ENCODE results near the gene NBDY.
"Not testable (repeated sequence)": the region's sequence is repeated elsewhere in the genome, so short reads cannot be mapped to it uniquely, and the experiment has no call there.

Gene NBDY

DNA sequence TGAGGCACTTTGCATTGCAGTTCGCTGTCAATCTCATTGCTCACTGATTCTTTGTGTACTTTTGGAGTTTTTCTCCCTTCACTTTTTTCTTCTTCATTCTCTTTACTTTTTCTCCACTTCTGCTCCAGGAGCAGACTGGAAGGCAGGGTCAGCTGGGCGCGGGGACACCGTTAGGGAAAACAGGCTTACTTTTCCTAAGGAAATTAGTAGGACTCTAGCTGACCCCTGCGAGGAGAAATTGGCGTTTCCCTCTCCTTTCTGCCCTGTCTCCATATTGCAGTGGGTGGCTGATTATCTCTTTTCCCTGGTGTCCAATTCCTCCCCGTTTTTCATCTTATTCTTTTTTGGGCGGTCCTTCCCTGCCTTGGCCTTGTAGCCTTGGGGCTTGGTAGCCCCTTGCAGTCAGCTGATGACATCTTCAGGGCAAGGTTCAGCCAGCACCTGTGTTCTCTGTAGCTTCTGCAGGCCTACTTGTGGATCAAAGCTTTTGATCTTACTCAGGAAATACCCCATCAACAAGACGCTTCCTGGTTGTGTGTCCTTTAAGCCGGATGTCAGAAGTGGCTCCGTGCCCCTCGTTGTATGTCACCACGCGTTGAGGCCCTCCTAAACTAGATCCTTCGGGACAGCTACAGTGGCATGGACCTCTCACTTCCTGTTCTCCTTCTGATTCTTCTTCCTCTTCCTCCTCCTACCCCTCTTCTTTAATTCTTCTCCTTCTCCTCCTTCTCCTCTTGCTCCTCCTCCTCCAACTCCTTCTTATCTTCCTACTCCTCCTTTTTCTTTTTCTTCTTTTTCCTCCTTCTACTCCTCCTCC lies 36.1 kb downstream of the NBDY start:
- DNase-seq, result no peak

DNA sequence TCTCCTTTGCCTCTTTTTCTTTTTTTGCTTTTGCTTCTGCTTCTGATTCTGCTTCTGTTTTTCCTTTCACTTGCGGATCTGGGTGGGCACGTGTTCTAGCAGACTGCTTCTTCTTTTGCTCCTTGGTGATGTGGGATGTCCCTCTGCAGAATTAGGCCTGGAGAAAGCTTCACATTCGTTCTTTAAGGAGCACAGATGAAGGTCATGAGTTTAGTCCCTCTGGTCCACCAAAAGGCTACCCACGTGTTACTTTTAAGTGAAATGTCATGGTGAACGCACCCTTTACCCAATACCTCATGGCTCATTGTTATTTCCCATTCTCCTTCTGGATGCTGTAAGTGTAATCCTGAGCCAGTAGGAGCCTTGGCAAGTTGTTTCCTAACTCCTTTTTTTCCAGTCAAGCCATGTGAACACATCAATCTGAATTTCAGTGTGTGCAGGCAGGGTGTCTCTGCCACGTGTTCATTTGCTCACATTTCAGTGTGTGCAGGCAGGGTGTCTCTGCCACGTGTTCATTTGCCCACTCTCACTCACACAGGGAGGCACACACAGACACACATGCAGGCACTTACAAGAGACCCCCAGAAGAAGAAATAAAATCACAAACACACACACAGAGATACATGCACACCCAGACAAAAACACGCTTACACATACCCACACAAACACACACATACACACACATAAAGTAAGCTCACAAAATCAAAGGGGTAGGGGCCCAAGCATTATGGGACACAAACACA lies 36.9 kb downstream of the NBDY start:
- no peak for DNase-seq

DNA sequence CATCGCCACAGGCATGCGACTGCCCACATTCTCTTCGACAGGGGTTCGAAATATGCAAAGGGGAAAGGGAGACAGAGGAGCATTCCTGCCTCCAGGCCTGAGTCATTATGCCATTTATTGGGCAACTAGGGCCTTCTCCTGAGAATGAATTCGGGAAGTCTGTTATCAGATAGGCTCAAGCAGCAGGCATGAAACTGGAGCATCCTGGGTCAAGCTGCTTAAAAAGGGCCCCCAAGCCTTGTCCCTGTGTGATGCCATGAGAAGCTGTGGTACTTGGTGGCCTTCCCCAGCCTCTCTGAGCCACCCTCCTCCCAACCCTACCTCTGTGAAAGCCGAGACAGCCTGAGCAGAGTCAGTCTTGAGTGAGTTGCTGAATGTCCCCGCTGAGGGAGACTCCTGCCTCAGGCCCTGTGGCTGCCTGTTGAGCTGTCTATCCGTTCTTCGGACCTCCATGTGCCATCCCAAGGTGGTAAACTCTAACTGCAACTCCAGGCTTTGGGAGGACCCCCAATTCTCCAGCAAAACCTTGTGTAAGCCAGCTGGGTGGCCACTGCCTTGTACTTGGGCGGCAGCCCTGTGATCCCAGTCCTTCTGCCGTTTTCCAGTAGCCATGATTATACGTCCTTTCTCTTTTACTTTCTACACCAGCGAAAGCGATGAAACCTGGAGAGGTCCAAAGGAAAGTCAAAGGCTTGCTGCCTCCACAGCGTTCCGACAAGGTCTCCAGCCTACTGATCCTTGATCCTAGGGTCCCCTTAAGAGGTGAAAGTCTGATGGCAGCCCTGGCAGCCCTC lies 37.7 kb downstream of the NBDY start:
- no peak for DNase-seq

DNA sequence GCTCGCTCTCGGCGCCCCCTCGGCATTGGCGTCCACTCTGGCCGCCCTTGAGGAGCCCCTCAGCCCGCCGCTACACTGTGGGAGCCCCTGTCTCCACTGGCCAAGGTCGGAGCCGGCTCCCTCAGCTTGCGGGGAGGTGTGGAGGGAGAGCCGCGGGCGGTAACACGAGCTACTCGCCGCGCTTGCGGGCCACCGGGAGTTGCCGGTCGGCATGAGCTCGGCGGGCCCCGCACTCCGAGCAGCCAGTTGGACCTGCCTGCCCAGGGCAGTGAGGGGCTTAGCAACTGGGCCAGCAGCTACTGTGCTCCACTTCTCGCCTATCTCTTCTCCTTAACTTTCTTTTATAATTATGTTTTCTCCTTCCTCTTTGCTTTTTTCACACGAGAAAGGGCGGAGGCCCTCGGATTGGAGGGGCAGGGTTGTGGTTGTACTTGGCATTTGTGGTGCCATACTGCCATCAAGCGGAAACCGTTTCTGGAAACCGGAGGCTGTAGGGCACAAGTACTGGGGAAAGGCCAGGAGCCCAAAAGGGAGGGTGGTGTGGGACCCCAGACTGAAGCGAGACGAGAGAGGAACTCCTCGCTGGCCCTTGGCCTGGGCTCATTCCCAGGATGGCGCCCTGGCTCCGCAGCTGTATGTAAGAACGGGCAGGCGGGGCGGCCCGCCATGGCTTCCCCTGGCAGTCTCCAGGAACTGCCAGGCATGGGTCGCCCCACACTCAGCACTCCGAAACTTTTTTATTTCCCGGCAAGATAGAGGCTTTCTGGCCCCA lies 38.5 kb downstream of the NBDY start:
- DNase-seq, result not testable (repeated sequence)

DNA sequence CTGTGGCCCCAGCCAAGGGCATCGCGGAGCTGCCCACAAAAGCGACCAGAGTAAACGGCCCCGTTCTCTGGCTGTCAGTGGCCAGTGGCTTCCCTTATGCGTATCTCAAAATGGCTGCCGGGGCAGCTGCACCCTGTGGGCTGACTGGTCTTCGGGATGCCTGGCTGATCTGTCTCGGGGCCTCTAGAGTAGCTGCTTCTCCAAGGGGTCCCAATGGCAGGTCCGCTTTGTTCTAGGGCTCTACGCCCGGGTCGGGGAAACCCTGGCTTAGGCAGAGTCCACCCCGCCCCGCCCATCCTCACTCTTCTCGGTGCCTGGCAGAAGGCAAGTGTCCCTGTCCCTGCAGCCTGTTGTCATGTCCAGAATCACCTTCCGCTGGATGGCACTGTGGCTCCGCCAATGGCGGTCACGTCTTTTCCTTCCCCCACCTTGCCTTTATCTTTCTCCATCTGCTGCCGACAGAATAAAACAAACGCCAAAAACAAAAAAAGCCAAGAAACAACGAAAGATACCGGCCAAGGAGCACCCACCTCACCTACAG lies 39.1 kb downstream of the NBDY start:
- DNase-seq, result not testable (repeated sequence)

DNA sequence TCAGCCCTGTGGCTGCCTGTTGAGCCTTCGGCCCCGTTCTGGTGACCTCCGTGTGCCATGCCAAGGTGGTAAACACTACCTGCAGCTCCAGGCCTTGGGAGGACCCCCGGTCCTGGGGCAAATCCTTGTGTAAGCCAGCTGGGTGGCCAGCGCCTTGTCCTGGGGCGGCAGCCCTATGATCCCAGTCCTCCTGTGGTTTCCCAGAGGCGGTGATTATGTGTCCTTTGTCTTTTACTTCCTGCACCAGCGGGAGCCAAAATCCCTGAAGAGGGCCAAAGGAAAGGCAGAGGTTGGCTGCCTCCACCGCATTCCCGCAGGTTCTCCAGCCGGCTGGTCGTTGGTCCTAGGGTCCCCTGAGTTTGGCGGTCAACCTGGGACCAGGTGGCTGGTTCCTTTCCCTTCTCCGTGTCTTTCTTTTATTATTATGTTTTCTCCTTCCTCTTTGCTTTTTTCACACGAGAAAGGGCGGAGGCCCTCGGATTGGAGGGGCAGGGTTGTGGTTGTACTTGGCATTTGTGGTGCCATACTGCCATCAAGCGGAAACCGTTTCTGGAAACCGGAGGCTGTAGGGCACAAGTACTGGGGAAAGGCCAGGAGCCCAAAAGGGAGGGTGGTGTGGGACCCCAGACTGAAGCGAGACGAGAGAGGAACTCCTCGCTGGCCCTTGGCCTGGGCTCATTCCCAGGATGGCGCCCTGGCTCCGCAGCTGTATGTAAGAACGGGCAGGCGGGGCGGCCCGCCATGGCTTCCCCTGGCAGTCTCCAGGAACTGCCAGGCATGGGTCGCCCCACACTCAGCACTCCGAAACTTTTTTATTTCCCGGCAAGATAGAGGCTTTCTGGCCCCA lies 43.9 kb downstream of the NBDY start:
- DNase-seq, result not testable (repeated sequence)

DNA sequence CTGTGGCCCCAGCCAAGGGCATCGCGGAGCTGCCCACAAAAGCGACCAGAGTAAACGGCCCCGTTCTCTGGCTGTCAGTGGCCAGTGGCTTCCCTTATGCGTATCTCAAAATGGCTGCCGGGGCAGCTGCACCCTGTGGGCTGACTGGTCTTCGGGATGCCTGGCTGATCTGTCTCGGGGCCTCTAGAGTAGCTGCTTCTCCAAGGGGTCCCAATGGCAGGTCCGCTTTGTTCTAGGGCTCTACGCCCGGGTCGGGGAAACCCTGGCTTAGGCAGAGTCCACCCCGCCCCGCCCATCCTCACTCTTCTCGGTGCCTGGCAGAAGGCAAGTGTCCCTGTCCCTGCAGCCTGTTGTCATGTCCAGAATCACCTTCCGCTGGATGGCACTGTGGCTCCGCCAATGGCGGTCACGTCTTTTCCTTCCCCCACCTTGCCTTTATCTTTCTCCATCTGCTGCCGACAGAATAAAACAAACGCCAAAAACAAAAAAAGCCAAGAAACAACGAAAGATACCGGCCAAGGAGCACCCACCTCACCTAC lies 44.5 kb downstream of the NBDY start:
- DNase-seq, result not testable (repeated sequence)

DNA sequence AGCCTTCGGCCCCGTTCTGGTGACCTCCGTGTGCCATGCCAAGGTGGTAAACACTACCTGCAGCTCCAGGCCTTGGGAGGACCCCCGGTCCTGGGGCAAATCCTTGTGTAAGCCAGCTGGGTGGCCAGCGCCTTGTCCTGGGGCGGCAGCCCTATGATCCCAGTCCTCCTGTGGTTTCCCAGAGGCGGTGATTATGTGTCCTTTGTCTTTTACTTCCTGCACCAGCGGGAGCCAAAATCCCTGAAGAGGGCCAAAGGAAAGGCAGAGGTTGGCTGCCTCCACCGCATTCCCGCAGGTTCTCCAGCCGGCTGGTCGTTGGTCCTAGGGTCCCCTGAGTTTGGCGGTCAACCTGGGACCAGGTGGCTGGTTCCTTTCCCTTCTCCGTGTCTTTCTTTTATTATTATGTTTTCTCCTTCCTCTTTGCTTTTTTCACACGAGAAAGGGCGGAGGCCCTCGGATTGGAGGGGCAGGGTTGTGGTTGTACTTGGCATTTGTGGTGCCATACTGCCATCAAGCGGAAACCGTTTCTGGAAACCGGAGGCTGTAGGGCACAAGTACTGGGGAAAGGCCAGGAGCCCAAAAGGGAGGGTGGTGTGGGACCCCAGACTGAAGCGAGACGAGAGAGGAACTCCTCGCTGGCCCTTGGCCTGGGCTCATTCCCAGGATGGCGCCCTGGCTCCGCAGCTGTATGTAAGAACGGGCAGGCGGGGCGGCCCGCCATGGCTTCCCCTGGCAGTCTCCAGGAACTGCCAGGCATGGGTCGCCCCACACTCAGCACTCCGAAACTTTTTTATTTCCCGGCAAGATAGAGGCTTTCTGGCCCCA lies 49.3 kb downstream of the NBDY start:
- DNase-seq, result not testable (repeated sequence)

DNA sequence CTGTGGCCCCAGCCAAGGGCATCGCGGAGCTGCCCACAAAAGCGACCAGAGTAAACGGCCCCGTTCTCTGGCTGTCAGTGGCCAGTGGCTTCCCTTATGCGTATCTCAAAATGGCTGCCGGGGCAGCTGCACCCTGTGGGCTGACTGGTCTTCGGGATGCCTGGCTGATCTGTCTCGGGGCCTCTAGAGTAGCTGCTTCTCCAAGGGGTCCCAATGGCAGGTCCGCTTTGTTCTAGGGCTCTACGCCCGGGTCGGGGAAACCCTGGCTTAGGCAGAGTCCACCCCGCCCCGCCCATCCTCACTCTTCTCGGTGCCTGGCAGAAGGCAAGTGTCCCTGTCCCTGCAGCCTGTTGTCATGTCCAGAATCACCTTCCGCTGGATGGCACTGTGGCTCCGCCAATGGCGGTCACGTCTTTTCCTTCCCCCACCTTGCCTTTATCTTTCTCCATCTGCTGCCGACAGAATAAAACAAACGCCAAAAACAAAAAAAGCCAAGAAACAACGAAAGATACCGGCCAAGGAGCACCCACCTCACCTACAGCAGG lies 50.0 kb downstream of the NBDY start:
- not testable (repeated sequence) for DNase-seq

DNA sequence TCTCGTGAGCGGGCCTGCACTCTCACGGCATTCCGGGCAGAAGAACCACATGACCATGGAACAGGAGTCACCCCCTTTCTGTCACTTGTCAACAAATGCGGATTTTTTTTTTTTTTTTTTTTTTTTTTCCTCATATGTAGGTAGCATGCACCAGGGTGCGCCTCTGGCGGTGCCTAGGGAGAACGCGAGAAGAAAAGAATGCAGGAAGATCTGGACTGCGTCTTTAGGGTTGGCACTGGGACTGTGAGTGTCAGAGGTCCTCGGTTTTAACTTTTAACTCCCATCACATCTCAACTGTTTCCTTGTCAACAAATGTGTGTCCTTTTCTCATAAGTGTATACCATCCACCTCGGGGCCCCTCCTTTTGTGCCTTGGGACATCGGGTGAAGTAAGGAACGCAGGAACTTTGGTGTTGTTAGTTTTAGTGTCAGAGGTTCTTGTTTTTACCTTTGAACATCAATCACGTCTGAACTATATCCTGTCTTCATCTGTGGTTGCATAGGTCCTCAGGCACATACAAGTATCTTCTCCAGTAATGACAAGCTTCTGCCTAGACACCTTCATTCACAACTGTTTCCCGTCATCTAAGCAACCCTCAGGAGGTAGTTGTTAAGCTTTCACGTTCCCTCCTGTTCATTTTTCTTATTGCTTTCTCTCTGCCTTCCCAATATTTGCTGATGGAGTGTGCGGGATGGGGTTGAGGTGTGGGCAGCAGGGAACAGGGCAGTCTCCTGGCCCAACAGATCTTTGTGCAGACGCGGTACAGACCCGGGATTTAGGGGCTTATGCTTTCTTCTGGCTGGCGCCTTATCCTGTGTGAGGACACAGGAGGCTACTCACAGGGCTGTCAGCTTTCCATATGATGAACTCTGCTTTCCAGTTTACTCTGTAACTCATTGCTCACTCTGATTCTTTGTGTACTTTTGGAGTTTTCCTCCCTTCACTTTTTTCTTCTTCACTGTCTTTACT lies 51.9 kb downstream of the NBDY start:
- DNase-seq, result not testable (repeated sequence)

DNA sequence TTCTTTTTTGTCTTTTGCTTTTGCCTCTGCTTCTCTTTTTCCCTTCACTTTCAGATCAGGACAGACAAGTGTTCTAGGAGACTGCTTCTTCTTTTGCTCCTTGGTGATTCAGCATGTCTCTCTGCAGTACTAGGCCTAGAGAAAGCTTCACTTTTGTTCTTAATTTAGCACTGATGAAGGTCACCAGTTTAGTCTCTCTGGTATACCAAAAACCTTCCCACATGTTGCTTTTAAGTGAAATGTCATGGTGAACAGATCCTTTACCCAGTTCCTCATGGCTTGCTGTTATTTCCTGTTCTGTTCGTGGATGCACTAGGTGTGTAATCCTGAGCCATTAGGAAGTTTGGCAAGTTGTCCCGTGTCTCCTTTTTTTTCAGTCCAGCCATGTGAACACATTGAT lies 53.3 kb downstream of the NBDY start:
- DNase-seq, result no peak

DNA sequence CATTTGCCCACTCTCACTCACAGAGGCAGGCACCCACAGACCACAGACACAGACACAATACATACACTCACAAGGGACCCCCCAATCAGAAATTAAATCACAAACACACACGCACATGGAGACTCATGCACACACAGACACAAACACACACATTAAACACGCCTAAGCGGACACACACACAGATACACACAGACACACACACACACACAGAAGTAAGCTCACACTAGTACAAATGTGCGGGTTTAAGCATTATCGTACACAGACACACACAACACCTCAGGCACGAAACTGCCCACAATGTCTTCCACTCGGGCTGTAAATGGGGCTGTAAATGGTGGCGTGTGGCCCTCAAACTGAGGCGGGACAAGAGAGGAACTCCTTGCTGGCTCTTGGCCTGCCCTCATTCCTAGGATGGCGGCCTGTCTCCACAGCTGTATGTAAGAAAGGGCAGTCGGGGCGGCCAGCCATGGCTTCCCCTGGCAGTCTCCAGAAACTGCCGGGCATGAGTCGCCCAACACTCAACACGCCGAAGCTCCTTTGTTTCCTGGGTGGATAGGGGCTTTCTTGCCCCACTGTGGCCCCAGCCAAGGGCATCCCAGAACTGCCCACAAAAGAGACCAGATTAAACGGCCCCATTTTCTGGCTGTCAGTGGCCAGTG lies 53.9 kb downstream of the NBDY start:
- DNase-seq, result no peak

DNA sequence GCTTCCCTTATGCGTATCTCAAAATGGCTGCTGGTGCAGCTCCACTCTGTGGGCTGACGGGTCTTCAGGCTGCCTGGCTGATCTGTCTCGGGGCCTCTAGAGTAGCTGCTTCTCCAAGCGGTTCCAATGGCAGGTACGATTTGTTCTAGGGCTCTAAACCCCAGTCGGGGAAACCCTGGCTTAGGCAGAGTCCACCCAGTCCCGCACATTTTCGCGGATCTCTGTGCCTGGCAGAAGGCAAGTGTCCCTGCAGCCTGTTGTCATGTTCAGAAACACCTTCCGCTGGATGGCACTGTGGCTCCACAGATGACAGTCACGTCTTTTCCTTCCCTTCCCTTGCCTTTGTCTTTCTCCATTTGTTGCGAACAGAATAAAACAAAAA lies 54.4 kb downstream of the NBDY start:
- DNase-seq, result no peak

DNA sequence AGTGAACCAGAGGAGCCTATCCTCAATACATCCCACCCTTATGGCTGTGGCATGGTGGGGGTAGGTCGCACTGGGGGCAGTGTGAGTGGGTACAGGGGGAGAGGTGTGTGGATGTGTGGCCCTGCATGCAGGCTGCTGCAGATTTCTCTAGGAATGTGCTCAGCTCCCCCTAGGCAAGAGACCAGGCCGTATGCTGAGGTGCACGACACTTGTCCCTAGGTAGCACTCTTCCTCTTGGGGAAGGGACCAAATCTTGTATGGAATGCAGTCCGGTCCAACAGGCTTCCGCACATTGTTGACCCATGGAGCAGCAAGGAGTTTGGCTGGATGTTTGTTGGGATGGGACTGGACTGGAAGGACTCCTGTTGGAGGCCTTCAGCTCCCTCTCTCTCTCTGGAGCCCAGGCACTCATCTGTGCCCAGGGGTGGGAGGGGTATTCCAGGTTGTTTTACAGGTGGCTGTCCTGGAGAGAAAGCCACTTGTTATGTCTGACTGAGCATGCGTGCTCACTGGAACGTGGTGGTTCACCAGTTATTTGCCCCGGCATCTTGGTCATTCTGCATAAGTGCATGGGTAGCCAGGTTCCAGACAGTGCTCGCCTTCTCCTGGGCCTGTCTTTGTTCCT lies 55.1 kb downstream of the NBDY start:
- DNase-seq, result no peak

DNA sequence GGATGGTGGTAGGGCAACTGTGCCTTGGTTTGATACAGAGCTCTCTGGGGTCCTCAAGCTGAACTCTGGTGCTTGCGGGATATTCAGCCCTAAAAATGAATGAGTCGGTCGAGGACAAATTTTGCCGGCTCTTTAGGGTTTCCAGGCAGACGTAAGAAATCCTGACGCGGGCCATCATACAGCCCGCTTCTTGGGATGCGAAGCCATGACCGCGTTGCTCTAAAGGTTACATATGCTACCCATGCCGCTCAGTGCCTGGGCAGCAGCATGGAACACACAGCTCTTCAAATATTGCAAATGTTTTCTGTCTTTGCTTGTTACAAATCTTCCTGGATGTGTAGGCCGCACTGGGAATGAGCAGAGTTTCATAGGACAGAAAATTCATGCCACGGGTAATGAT lies 55.6 kb downstream of the NBDY start:
- no peak for DNase-seq

DNA sequence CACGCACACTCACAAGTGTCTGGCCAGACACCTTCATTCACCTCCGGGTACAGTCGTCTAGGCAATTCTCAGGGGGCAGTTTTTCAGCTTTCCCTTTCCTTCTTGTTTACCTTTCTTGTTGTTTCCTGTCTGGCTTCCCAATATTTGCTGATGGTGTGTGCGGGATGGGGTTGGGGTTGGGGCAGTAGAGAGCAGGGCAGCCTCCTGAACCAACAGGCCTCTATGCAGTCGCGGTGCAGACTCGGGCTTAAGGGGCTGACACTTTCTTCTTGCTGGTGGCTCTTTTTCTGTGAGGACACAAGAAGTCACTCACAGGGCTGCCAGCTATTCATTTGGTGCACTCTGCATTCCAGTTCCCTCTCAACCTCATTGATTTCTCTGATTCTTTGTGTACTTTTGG lies 56.4 kb downstream of the NBDY start:
- no peak for DNase-seq

DNA sequence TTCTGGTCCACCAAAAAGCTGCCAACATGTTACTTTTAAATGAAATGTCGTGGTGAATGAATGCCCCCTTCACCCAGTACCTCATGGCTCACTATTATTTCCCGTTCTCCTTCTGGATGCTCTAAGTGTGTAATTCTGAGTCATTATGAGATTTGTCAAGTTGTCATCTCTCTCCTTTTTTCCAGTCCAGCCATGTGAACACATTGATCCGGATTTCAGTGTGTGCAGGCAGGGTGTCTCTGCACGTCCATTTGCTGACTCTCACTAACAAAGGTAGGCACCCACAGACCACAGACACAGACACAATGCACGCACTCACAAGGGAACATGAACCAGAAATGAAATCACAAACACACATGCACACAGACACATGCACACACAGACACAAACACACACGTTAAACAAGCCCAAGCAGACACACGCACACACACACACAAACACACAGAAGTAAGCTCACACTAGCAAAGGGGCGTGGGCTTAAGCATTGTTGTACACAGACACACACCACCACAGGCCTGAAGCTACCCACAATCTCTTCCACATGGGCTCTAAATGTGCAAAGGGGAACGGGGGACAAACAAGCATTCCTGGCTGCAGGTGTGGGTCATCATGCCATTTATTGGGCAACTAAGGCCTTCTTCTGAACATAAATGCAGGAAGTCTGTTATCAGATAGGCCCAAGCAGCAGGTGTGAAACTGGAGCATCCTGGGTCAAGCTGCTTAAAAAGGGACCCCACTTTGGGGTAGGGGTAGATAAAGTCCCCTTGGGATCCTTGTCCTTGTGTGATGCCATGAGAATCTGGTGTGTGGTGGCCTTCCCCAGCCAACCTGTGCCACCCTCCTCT lies 58.1 kb downstream of the NBDY start:
- DNase-seq, result no peak

Measured in SIG-M5 (cell line).